T-cell (primary cell): ENCODE measurements around the gene ACCS. TPM values are rescaled to one million over a fixed set of nuclear protein-coding genes. Genes with fewer than 3 reads are reported as not detected.

Experiments
- ATAC-seq, 4 experiments: fragments of 200-7000 bp in 3 of 4; fragments of 150-1000 bp in 1 of 4; cut with Tn5 transposase; replicated peaks in 1 of 4; 1 replicate in 3 of 4; 2 replicates in 1 of 4; pipeline ENCODE4 v1.10.0; 2021; ENCODE audit warnings: moderate library complexity in 3 of 4, mild to moderate bottlenecking in 2 of 4, moderate number of reproducible peaks in 1 of 4
- CTCF ChIA-PET, 2 donors: fragments of 300-600 bp; sonication (Branson Sonifier 250); formaldehyde crosslinking; loops; one replicate each; lab custom pipeline; 2022; ENCODE audit warnings: antibody characterized with exemption in 2 of 2; lab: Charles Lee
- POLR2A ChIA-PET, 2 donors: fragments of 300-600 bp; sonication (Branson Sonifier 250); formaldehyde crosslinking; loops; one replicate each; lab custom pipeline; 2022; ENCODE audit warnings: antibody characterized with exemption in 2 of 2; lab: Charles Lee
- DNase-seq, 35 experiments: peaks; one replicate each; pipeline versions ENCODE4 v3.0.0 to v3.0.0-alpha.2; 2013 to 2023
- H3K27ac ChIP-seq: one replicate; pipeline ENCODE4 v1.5.1; 2013; ENCODE audit warnings: low read length
- H3K27me3 ChIP-seq, 2 experiments: replicated peaks in 1 of 2; 1 replicate in 1 of 2; 2 replicates in 1 of 2; pipeline versions ENCODE4 v1.6.1 to v1.7.0; 2013; ENCODE audit warnings: low read length in 1 of 2, mixed read lengths in 1 of 2; ENCODE audit not compliant: control insufficient read depth in 2 of 2, insufficient read depth in 2 of 2; ENCODE audit errors: extremely low read depth in 1 of 2
- H3K36me3 ChIP-seq, 2 donors: 1 replicate in 1 of 2; 2 replicates in 1 of 2; pipeline versions ENCODE4 v1.6.1 to v1.7.0; 2013; ENCODE audit warnings: low read length in 1 of 2; ENCODE audit not compliant: control insufficient read depth in 2 of 2, insufficient read depth in 1 of 2; ENCODE audit errors: extremely low read depth in 1 of 2
- H3K4me1 ChIP-seq, 2 experiments: 1 replicate in 1 of 2; 2 replicates in 1 of 2; pipeline versions ENCODE4 v1.6.1 to v1.7.0; 2013; ENCODE audit warnings: low read length in 2 of 2, mixed read lengths in 1 of 2; ENCODE audit not compliant: insufficient read depth in 2 of 2, control insufficient read depth in 1 of 2; ENCODE audit errors: extremely low read depth in 1 of 2
- H3K4me3 ChIP-seq, 2 donors: 1 replicate in 1 of 2; 2 replicates in 1 of 2; pipeline versions ENCODE4 v1.5.1 to v1.7.0; 2013; ENCODE audit warnings: mild to moderate bottlenecking in 2 of 2, low read length in 1 of 2, moderate library complexity in 1 of 2; ENCODE audit not compliant: control insufficient read depth in 1 of 2; ENCODE audit errors: extremely low read depth in 1 of 2
- H3K9me3 ChIP-seq: 2 replicates; pipeline ENCODE4 v1.7.0; 2013
- H3K27ac Mint-ChIP-seq, 2 donors: one replicate each; pipeline ENCODE4 v1.8.0; 2020 to 2021; ENCODE audit warnings: mild to moderate bottlenecking in 2 of 2, mixed read lengths in 2 of 2
- H3K27me3 Mint-ChIP-seq, 2 donors: one replicate each; pipeline ENCODE4 v1.8.0; 2021 to 2022; ENCODE audit warnings: mixed read lengths in 2 of 2
- H3K36me3 Mint-ChIP-seq: one replicate; pipeline ENCODE4 v1.8.0; 2021; ENCODE audit warnings: mixed read lengths
- H3K4me1 Mint-ChIP-seq, 3 donors: one replicate each; pipeline ENCODE4 v1.8.0; 2020 to 2022; ENCODE audit warnings: mixed read lengths in 3 of 3, mild to moderate bottlenecking in 1 of 3
- H3K4me3 Mint-ChIP-seq, 3 donors: one replicate each; pipeline ENCODE4 v1.8.0; 2020 to 2022; ENCODE audit warnings: mild to moderate bottlenecking in 3 of 3, mixed read lengths in 3 of 3, moderate library complexity in 3 of 3
- H3K9me3 Mint-ChIP-seq, 3 donors: one replicate each; pipeline ENCODE4 v1.8.0; 2020 to 2022; ENCODE audit warnings: mixed read lengths in 3 of 3
- WGBS: methylation state at CpG from one replicate; pipeline ENCODE4 v1.1.5; 2013; ENCODE audit warnings: missing lambda C conversion rate; ENCODE audit not compliant: insufficient coverage; 5-methylcytosine and 5-hydroxymethylcytosine counted together
- total RNA-seq, 35 experiments: library from RNA in 6 of 35; stranded (reverse) in 6 of 35; fragments of 120-200 nt in 1 of 35; gene quantifications; one replicate each; pipeline versions ENCODE4 v1.2.1 to v1.2.4 and lab custom pipeline; 2013 to 2026

Gene ACCS
- total RNA-seq, 5 donors from 2014 or later (not counting 1 experiment from before 2014, with no cell fraction given), result 18.9 to 66.4 (median 27.5) TPM

DNA sequence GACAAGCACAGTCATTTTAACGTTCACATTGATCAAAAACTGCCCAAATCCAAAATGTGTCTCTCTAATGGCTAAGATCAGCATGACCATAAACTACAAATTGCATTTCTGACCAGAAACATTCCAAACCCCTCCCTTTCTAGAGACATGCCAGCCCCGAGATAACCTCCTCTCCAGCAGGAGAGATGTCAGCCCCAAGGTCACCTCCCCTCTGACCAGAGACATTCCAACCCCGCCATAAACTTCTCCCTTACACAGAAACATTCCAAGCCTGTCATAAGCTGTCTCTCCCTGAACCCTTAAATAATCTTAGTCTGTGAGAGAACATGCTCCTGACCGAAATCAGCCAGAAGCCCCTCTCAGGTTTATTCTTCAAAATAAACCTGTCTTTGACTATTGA is 22.8 kb downstream of the ACCS start:
- no peaks in the 10 kb centered on the region for H3K36me3 ChIP-seq
- DNase-seq (no peak), ATAC-seq (no peak)
- H3K27ac ChIP-seq, result no peak overlapping the region
- H3K4me3 ChIP-seq, result no peak overlapping the region
- H3K27me3 ChIP-seq, result no peaks in the 10 kb centered on the region
- CTCF ChIA-PET, result no interaction called here
- Mint-ChIP-seq H3K27me3 (no peaks in the 10 kb centered on the region), H3K27ac (no peak overlapping the region), H3K36me3 (peaks cover 23% of the 10 kb centered on the region), H3K9me3 (peaks cover 0 to 10% (median 9%) of the 10 kb centered on the region in 3 donors), H3K4me1 (peaks cover 0 to under 1% (median under 1%) of the 10 kb centered on the region in 3 donors), H3K4me3 (no peak overlapping the region)
- no peaks in the 10 kb centered on the region for H3K4me1 ChIP-seq
- no peaks in the 10 kb centered on the region for H3K9me3 ChIP-seq
- 92% methylated on average over 4 of the region's 4 CpGs for WGBS
- POLR2A ChIA-PET, result no interaction called here

DNA sequence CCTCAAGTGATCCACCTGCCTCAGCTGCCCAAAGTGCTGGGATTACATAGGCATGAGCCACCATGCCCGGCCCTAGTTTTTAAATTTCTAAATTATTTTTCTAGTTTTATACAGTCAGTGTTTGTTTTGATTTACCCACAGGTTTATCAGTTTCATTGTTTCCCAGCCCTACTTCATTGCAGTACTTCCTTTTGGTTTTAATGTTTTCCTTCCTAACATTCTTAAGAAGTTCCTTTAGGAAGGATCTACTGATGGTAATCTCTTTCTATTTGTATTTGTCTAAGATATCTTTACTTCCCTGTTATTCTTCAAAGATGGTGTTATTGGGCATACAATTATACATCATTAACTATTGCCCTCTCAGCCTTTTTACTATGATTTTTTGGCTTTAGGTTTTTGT is 24.5 kb downstream of the ACCS start:
- CTCF ChIA-PET, result no interaction called here
- POLR2A ChIA-PET, result no interaction called here
- Histone ChIP-seq H3K27ac (no peak overlapping the region), H3K9me3 (no peaks in the 10 kb centered on the region), H3K27me3 (no peaks in the 10 kb centered on the region), H3K4me3 (no peak overlapping the region), H3K4me1 (peaks cover 3 to 9% of the 10 kb centered on the region in 2 experiments), H3K36me3 (no peaks in the 10 kb centered on the region)
- H3K4me1 Mint-ChIP-seq, result peaks cover 12 to 16% (median 13%) of the 10 kb centered on the region in 3 donors
- H3K27ac Mint-ChIP-seq, result no peak overlapping the region
- peaks cover 0 to 7% (median 4%) of the 10 kb centered on the region in 3 donors for H3K9me3 Mint-ChIP-seq
- ATAC-seq, result no peak
- DNase-seq, result no peak
- WGBS, result no CpG with 5 or more reads among the region's 1 CpG
- peaks cover 14% of the 10 kb centered on the region for H3K36me3 Mint-ChIP-seq
- no peak overlapping the region for H3K4me3 Mint-ChIP-seq
- no peaks in the 10 kb centered on the region for H3K27me3 Mint-ChIP-seq

DNA sequence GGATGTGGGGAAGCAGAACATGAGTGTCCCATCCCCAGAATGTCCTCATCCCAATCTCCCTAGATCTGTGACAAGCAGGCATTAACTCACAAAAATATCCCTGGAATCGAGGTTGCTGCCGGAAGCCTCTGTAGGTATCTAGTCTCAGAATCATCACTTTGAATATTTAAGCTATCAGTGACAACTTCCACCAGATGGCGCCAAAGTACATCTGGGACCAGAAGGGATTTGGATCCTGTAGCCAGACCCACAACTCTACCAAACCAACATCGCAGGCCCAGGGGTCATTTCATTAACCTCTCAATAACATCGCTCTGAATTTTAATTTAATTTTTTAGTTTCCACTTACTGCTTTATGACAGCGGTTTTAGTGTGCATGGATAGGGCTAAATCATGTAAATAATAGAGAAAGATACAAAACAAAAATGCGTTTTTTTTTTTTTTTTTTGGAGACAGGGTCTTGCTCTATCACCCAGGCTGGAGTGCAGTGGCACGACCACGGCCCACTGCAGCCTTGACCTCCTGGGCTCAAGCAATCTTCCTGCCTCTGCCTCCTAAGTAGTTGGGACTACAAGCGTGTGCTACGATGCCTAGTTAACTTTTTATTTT is 28.3 kb downstream of the ACCS start:
- no peak overlapping the region for H3K27ac Mint-ChIP-seq
- POLR2A ChIA-PET, result no interaction called here
- Histone ChIP-seq H3K4me3 (no peak overlapping the region), H3K36me3 (no peaks in the 10 kb centered on the region), H3K27me3 (no peaks in the 10 kb centered on the region), H3K4me1 (peaks cover 7 to 16% of the 10 kb centered on the region in 2 experiments), H3K27ac (no peak overlapping the region), H3K9me3 (no peaks in the 10 kb centered on the region)
- H3K36me3 Mint-ChIP-seq, result peaks cover under 1% of the 10 kb centered on the region
- peak; percentile 22 to 92 (median 69) for DNase-seq
- no peaks in the 10 kb centered on the region for H3K9me3 Mint-ChIP-seq
- H3K27me3 Mint-ChIP-seq, result no peaks in the 10 kb centered on the region
- peak overlapping the region; percentile 62 to 81 (median 62) for H3K4me3 Mint-ChIP-seq
- H3K4me1 Mint-ChIP-seq, result peaks cover 28 to 32% (median 29%) of the 10 kb centered on the region in 3 donors
- 5% methylated on average over 3 of the region's 11 CpGs for WGBS
- CTCF ChIA-PET, result interaction anchor here (0.6 to 3.7 kb wide), 19 partner anchors 9 to 682 kb away, joined by 3 to 40 read pairs (median 4); partner anchors contain the start of gene ACCS (in 1 of the 2)
- ATAC-seq, result peak; percentile 32 to 58 (median 36)

GRCh38 chr11:44095506-44096359 is 29.7 kb downstream of the ACCS start, which contains the start of gene EXT2:
Gene EXT2, plus strand, starts transcription at chr11:44095678. Its CDS starts 12,035 bp downstream, at chr11:44107713.
- Histone ChIP-seq H3K27ac (no peak within 1 kb of the TSS), H3K9me3 (no peaks in the 10 kb centered on the region), H3K27me3 (no peaks in the 10 kb centered on the region), H3K4me1 (peaks cover 7 to 16% of the 10 kb centered on the region in 2 experiments), H3K4me3 (peak within 1 kb of the TSS; percentile 65 to 74), H3K36me3 (peaks cover 0 to 4% of the 10 kb centered on the region in 2 donors)
- peaks cover 13% of the 10 kb centered on the region for H3K36me3 Mint-ChIP-seq
- peak within 1 kb of the TSS; percentile 36 to 40 for H3K27ac Mint-ChIP-seq
- ATAC-seq (peak; percentile 95 to 97 (median 95)), DNase-seq (peak; percentile 51 to 91 (median 79))
- WGBS, result under 1% methylated on average over 81 of the region's 83 CpGs
- H3K4me3 Mint-ChIP-seq, result peak within 1 kb of the TSS; percentile 81 to 83 (median 81)
- ChIA-PET CTCF (interaction anchor here (1.0 to 3.7 kb wide), 6 partner anchors 9 to 784 kb away, joined by 3 to 40 read pairs (median 7); partner anchors contain the start of genes ACCS (in 1 of the 2) and API5 (in 1 of the 2)), POLR2A (no interaction called here)
- peaks cover 33 to 43% (median 35%) of the 10 kb centered on the region in 3 donors for H3K4me1 Mint-ChIP-seq
- H3K9me3 Mint-ChIP-seq, result no peaks in the 10 kb centered on the region
- H3K27me3 Mint-ChIP-seq, result no peaks in the 10 kb centered on the region

- no peak for ATAC-seq
- no peak overlapping the region for H3K27ac Mint-ChIP-seq
- 0% methylated on average over 11 of the region's 18 CpGs for WGBS
- Histone ChIP-seq H3K4me3 (peak overlapping the region; percentile 65 to 74), H3K4me1 (peaks cover 7 to 16% of the 10 kb centered on the region in 2 experiments), H3K27me3 (no peaks in the 10 kb centered on the region), H3K9me3 (no peaks in the 10 kb centered on the region), H3K36me3 (peaks cover 0 to 4% of the 10 kb centered on the region in 2 donors), H3K27ac (no peak overlapping the region)
- ChIA-PET POLR2A (no interaction called here), CTCF (interaction anchor here in 1 of 2 donors (0.6 kb wide), 1 partner anchor 10 kb away, joined by 3 read pairs; no protein-coding TSS in a partner anchor)
- no peaks in the 10 kb centered on the region for H3K9me3 Mint-ChIP-seq
- peaks cover 13% of the 10 kb centered on the region for H3K36me3 Mint-ChIP-seq
- peaks cover 38 to 49% (median 40%) of the 10 kb centered on the region in 3 donors for H3K4me1 Mint-ChIP-seq
- H3K27me3 Mint-ChIP-seq, result no peaks in the 10 kb centered on the region
- peak in 4 of 35 experiments; percentile 1 to 5 (median 2) for DNase-seq
- peak overlapping the region; percentile 81 to 82 (median 81) for H3K4me3 Mint-ChIP-seq
Observed at GRCh38 chr11:44096360-44097185, 30.5 kb downstream of the ACCS start.
